K562 (cell line): ENCODE results near the gene ATXN1. TPM values are rescaled to one million over a fixed set of nuclear protein-coding genes. Genes with fewer than 3 reads are reported as not detected.

Experiments
- ATAC-seq: fragments of 200-7000 bp; cut with Tn5 transposase; 3 replicates; pipeline ENCODE4 v1.9.1; 2020; ENCODE audit warnings: moderate library complexity
- BruUV-seq: library from RNA; stranded (reverse); fragments of 400-500 nt; replicated peaks from 2 replicates; lab custom pipeline; 2021; lab: Mats Ljungman, UMichigan
- CTCF ChIA-PET: fragments of 300-600 bp; formaldehyde crosslinking; extraction: SDS; loops from one replicate; lab custom pipeline; 2021; ENCODE audit warnings: low intra/inter-chr PET ratio; lab: Yijun Ruan, JAX
- POLR2A ChIA-PET: fragments of 300-600, 350-650 bp; sonication (Branson Sonifier 250); formaldehyde crosslinking; extraction: SDS; loops from one replicate; lab custom pipeline; 2021; ENCODE audit warnings: antibody characterized with exemption, inconsistent platforms; lab: Yijun Ruan, JAX
- DNase-seq, 4 experiments: peaks; one replicate each; pipeline versions ENCODE4 v3.0.0 to v3.0.0-alpha.2; 2011 to 2018; ENCODE audit warnings: low spot score in 3 of 4, mixed read lengths in 3 of 4; ENCODE audit errors: extremely low read depth in 1 of 4
- FAIRE-seq: peaks from 2 replicates; lab custom pipeline; 2011; peaks lifted over from hg19 to GRCh38; lab: Jason Lieb, UNC
- H2AFZ ChIP-seq: 2 replicates; pipeline ENCODE4 v1.6.0; 2011; ENCODE audit warnings: low read depth, low read length, control low read depth, inconsistent platforms
- H3K27ac ChIP-seq: fragments of 200-600 bp; 3 replicates; pipeline ENCODE4 v1.8.0; 2011; ENCODE audit warnings: low read depth, mild to moderate bottlenecking, control low read depth, inconsistent platforms, low read length, moderate library complexity, mixed read lengths; ENCODE audit errors: extremely low read depth
- H3K27me3 ChIP-seq, 2 experiments: fragments of 300-600 bp in 1 of 2; 2 replicates in 1 of 2; 3 replicates in 1 of 2; pipeline versions ENCODE4 v1.6.0 to v1.8.0; 2011; ENCODE audit warnings: inconsistent platforms in 2 of 2, low read length in 2 of 2, mild to moderate bottlenecking in 1 of 2, mixed read lengths in 1 of 2, moderate library complexity in 1 of 2; ENCODE audit not compliant: control insufficient read depth in 2 of 2, insufficient read depth in 2 of 2
- H3K36me3 ChIP-seq: fragments of 300-600 bp; 3 replicates; pipeline ENCODE4 v1.8.0; 2011; ENCODE audit warnings: mild to moderate bottlenecking, low read length, inconsistent platforms; ENCODE audit not compliant: control insufficient read depth, insufficient read depth
- H3K4me1 ChIP-seq, 2 experiments: fragments of 200-600 bp in 1 of 2; replicated peaks in 1 of 2; 2 replicates in 1 of 2; 3 replicates in 1 of 2; pipeline versions ENCODE4 v1.5.1 to v1.8.0; 2011; ENCODE audit warnings: inconsistent platforms in 2 of 2, low read length in 2 of 2, mild to moderate bottlenecking in 1 of 2, mixed read lengths in 1 of 2, moderate library complexity in 1 of 2; ENCODE audit not compliant: control insufficient read depth in 2 of 2, insufficient read depth in 2 of 2
- H3K4me2 ChIP-seq: 2 replicates; pipeline ENCODE4 v1.6.1; 2011; ENCODE audit warnings: low read length, control low read depth, inconsistent platforms, mixed read lengths; ENCODE audit not compliant: insufficient read depth
- H3K4me3 ChIP-seq: fragments of 200-600 bp; sonication (generic), shearing (Covaris generic); 2 replicates; pipeline ENCODE4 v1.5.1; 2016; ENCODE audit warnings: control low read depth, inconsistent platforms
- H3K79me2 ChIP-seq: fragments of 200-600 bp; 3 replicates; pipeline ENCODE4 v1.8.0; 2011; ENCODE audit warnings: low read length, inconsistent platforms; ENCODE audit not compliant: control insufficient read depth, insufficient read depth
- H3K9ac ChIP-seq, 2 experiments: 2 replicates each; pipeline versions ENCODE4 v1.6.0 to v1.6.1; 2011; ENCODE audit warnings: low read depth in 2 of 2, low read length in 2 of 2, control low read depth in 1 of 2, inconsistent platforms in 1 of 2, mild to moderate bottlenecking in 1 of 2, mixed read lengths in 1 of 2; ENCODE audit not compliant: insufficient read depth in 1 of 2
- H3K9me1 ChIP-seq: one replicate; pipeline ENCODE4 v1.6.0; 2011; ENCODE audit warnings: inconsistent platforms, mild to moderate bottlenecking, low read length, moderate library complexity; ENCODE audit not compliant: control insufficient read depth, insufficient read depth
- H3K9me3 ChIP-seq: replicated peaks from 2 replicates; pipeline ENCODE4 v1.5.1; 2011; ENCODE audit warnings: low read depth, low read length, inconsistent platforms; ENCODE audit not compliant: control insufficient read depth, insufficient read depth
- H4K20me1 ChIP-seq: replicated peaks from 2 replicates; pipeline ENCODE4 v1.6.1; 2011; ENCODE audit warnings: low read length, inconsistent platforms, mixed read lengths; ENCODE audit not compliant: control insufficient read depth, insufficient read depth
- CBX1 ChIP-seq: sonication (generic); IDR thresholded peaks from 2 replicates; pipeline ENCODE4 v1.6.1; 2016; ENCODE audit warnings: antibody characterized with exemption, low read depth, mild to moderate bottlenecking
- CREBBP ChIP-seq: IDR thresholded peaks from one replicate; pipeline ENCODE4 v1.6.1; 2012; ENCODE audit warnings: low read depth, mild to moderate bottlenecking, control low read depth, inconsistent platforms, low read length
- GABPB1 ChIP-seq: sonication (generic); formaldehyde crosslinking; IDR thresholded peaks from 2 replicates; pipeline ENCODE4 v1.8.0; 2022; ENCODE audit warnings: mild to moderate bottlenecking, missing genetic modification reagents
- HNRNPK ChIP-seq: fragments of 200-400 bp; formaldehyde crosslinking; IDR thresholded peaks from one replicate; pipeline ENCODE4 v1.6.1; 2018; ENCODE audit warnings: mild to moderate bottlenecking, low read depth, low read length; ENCODE audit not compliant: poor library complexity, severe bottlenecking
- POLR3A ChIP-seq: IDR thresholded peaks from 2 replicates; pipeline ENCODE4 v1.6.1; 2011; ENCODE audit warnings: borderline replicate concordance, mild to moderate bottlenecking, moderate library complexity; ENCODE audit not compliant: insufficient read length, insufficient read depth; ENCODE audit errors: extremely low read depth
- SAFB ChIP-seq: fragments of 200-400 bp; formaldehyde crosslinking; IDR thresholded peaks from 2 replicates; pipeline ENCODE4 v1.6.1; 2017; ENCODE audit warnings: low read depth, low read length, borderline replicate concordance
- STAT5A ChIP-seq: IDR thresholded peaks from 2 replicates; pipeline ENCODE4 v1.6.1; 2012; ENCODE audit warnings: low read length, inconsistent platforms, borderline replicate concordance
- ZNF609 ChIP-seq: sonication (generic); formaldehyde crosslinking; IDR thresholded peaks from 2 replicates; pipeline ENCODE4 v1.8.1; 2023; ENCODE audit warnings: missing genetic modification reagents, mild to moderate bottlenecking, borderline replicate concordance
- WGBS: fragments of 100-300 bp; shearing (Covaris generic); methylation state at CpG from one replicate; pipeline ENCODE4 v1.1.6; 2016; ENCODE audit warnings: low coverage, mixed read lengths; ENCODE audit not compliant: insufficient coverage; ENCODE audit errors: missing lambda C conversion rate; 5-methylcytosine and 5-hydroxymethylcytosine counted together
- in situ Hi-C: fragments of 300-500 bp; cut with MboI; formaldehyde crosslinking; loops from 4 replicates; pipeline ENCODE4 v1.15.0; 2018; ENCODE audit warnings: inconsistent platforms, mixed read lengths
- intact Hi-C: fragments of 100-400 bp; cut with micrococcal nuclease; formaldehyde crosslinking; loops from 2 replicates; pipeline ENCODE4 v1.14.2; 2022
- polyA plus RNA-seq, 8 experiments: library from polyadenylated mRNA; depleted of rRNA in 4 of 8; stranded (reverse) in 5 of 8; unstranded in 3 of 8; fragments of >200 nt; fragmentation: Nextera tagmentation in 2 of 8; fragmentation: Illumina TruSeq in 1 of 8; extraction: Ambion mirVana in 2 of 8; extraction: Trizol in 1 of 8; gene quantifications; 2 replicates each; pipeline versions ENCODE4 v1.2.1 to v1.2.3, GENCODE V29; 2011 to 2014; ENCODE audit warnings: inconsistent platforms in 1 of 8, missing spikeins in 1 of 8
- total RNA-seq, 7 experiments: library from RNA; depleted of rRNA in 6 of 7; stranded (reverse); fragments of >200 nt in 6 of 7; fragmentation: Illumina TruSeq in 2 of 7; extraction: Trizol in 2 of 7; gene quantifications; 2 replicates each; pipeline versions ENCODE4 v1.2.1 to v1.2.3, GENCODE V29; 2011 to 2021; ENCODE audit warnings: low replicate concordance in 1 of 7

The ATXN1 gene
- total and polyA plus RNA-seq, 9 of the 15 experiments (the other 6 are each of a cell fraction or from before 2014, with no cell fraction given): under 0.01 to 1.2 (median 0.58) TPM

- no TSS peak for BruUV-seq
- Histone ChIP-seq H3K27ac (no peak overlapping the region), H3K4me3 (no peak overlapping the region), H3K9ac (no peak overlapping the region), H2AFZ (no peak overlapping the region), H4K20me1 (no peaks in the 10 kb centered on the region), H3K4me1 (no peaks in the 10 kb centered on the region), H3K79me2 (no peaks in the 10 kb centered on the region), H3K27me3 (peaks cover 7 to 8% of the 10 kb centered on the region in 2 experiments; a peak in 3 of 5 replicates), H3K4me2 (no peak overlapping the region), H3K36me3 (no peaks in the 10 kb centered on the region), H3K9me3 (no peaks in the 10 kb centered on the region), H3K9me1 (no peaks in the 10 kb centered on the region)
- ATAC-seq (no peak), FAIRE-seq (no peak), DNase-seq (no peak)
- CTCF ChIA-PET: no interaction called here
- intact Hi-C loops (no loop called here), in situ Hi-C loops (no loop called here)
- under 1% methylated on average over 7 of the region's 7 CpGs for WGBS
- POLR2A ChIA-PET: no interaction called here
- TF ChIP-seq SAFB (no peak), GABPB1 (CRISPR knock-in tag) (no peak), ZNF609 (CRISPR knock-in tag) (no peak), CBX1 (no peak), HNRNPK (no peak), CREBBP (no peak), STAT5A (no peak), POLR3A (no peak)
Measured at GRCh38 chr6:16653226-16653625, 108.0 kb downstream of the ATXN1 start.
